GM12872 (cell line): ENCODE data around the gene SLC39A2.

Experiments
- TF ChIP-seq, protein P1 (sequence below): IDR thresholded peaks from 3 replicates; pipeline ENCODE4 v1.5.1; 2011; ENCODE audit warnings: low read depth, mild to moderate bottlenecking, low read length, moderate library complexity; ENCODE audit not compliant: insufficient read depth

The SLC39A2 gene

GRCh38 chr14:21024585-21025370, 25.7 kb downstream of the SLC39A2 start, which contains the start of gene NDRG2:
TSS of gene NDRG2 (minus strand) at chr14:21025061. CDS start at chr14:21023315, 1,746 bp downstream.
- TF ChIP-seq, protein P1, sequence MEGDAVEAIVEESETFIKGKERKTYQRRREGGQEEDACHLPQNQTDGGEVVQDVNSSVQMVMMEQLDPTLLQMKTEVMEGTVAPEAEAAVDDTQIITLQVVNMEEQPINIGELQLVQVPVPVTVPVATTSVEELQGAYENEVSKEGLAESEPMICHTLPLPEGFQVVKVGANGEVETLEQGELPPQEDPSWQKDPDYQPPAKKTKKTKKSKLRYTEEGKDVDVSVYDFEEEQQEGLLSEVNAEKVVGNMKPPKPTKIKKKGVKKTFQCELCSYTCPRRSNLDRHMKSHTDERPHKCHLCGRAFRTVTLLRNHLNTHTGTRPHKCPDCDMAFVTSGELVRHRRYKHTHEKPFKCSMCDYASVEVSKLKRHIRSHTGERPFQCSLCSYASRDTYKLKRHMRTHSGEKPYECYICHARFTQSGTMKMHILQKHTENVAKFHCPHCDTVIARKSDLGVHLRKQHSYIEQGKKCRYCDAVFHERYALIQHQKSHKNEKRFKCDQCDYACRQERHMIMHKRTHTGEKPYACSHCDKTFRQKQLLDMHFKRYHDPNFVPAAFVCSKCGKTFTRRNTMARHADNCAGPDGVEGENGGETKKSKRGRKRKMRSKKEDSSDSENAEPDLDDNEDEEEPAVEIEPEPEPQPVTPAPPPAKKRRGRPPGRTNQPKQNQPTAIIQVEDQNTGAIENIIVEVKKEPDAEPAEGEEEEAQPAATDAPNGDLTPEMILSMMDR, result no peak

DNA sequence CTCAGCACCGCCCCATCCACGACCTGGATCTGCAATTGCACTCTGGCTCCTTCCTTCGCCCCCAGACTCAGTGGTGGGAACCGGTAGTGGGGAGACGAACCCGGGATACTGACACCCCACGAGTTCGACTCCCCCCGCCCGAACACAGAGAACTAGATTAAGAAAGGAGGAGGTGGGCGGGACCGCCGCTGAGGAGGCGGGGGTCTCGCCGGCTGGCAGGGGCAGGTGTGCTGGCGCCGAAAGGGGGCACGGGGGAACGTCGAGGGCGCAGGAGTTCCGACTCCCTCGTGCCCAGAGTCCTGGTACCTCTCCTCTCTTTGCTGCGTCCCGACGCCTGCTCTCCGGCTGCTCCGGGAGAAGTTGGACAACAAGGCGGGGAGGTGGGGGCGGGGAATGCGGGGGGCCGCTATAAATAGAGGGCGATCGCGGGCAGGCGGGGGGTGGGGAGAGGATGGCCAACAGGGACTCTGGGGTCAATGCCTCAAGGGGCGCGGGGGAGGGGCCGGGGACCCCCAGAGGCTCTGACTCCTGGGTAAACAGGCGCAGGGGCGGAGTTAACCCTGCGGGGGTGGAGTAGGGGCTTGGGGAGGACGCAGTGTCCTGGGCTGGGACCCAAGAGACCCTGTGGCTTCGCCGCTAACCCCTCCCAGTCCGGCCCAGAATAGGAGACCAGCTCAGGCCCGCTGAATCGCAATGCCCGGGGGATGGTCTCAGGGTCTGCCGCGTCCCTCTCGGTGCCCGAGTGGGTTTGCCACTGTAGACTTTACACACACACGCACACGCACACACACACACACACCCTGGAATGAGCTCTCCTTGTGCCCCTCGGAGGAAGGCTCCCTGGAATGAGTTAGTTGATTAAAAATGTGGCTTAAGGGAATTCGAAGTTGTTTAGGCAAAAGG, 26.5 kb downstream of the SLC39A2 start:
- TF ChIP-seq, protein P1, result no peak

DNA sequence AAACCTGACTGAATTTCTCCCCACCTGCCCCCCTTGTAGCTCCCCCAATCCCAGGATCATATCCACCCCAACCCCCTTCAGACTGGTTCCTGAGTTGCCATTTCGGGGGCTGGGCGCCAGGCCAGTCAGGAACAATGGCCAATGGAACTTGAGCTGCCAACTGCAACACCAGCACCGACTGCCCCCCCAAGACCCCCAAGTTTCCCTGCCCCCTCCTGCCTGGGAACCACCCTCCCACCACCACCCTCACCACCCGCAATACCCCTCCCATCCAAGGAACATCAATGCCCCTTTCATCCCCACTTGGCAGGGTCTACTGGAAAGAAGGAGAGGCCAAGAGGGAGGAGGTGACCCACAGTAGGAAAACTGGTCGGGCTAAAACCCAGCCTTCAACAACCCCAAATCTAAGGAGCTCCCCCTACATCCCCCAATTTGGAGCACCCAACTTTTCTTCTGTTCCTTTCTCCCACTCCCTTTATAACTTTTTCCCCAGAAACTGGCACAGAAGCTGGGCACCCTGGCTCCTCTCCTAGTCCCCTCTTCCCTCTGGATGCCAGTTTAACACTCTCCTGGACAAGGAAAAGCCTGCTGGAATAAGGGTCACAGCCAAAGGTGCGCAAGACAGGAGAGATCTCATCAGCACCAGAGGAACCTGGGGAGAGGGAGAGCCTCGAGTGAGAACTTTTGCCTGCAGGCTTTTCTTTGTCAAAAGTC, 27.3 kb downstream of the SLC39A2 start:
- TF ChIP-seq, protein P1, result no peak

- TF ChIP-seq, protein P1, result no peak
Observed at GRCh38 chr14:21026988-21027315, 27.9 kb downstream of the SLC39A2 start.

DNA sequence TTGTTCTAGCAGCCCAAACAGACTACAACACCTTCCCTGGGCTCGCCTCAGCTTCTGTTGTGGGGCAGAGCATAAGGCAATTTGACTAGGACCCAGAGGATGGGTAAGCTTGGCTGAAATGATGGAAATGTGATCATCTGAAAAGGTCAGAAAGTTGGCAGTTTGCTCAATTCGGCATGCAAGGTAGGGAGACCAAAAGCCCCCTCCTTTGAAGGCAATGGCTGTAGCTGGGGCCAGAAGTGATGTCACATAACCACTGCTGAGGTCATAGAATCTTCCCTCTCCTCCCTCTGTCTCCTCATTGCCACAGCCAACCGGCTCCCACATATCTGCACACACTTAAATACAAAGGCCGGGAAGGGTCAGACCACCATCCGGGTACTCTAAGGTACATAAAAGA, 30.8 kb downstream of the SLC39A2 start, which contains the start of gene TPPP2:
Gene TPPP2 (plus strand): TSS at position 301 of the 400 bp plus-strand sequence. CDS start 365 bp downstream, outside the sequence.
- TF ChIP-seq, protein P1, result no peak

DNA sequence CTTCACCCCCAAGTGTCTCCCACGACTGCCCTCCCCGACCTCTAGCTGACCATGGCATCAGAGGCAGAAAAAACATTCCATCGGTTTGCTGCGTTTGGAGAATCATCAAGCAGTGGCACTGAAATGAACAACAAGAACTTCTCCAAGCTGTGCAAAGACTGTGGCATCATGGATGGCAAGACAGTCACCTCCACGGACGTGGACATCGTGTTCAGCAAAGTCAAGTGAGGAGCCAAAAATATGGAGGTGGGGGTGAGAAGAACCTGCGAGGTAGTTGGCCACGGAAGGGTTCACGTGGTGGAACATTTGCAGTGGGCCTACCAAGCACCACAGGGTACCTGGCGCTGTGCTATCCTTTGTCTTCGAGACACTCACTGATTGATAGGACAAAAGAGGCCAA, 31.4 kb downstream of the SLC39A2 start:
- TF ChIP-seq, protein P1, result no peak
